H1 (cell line): ENCODE results near the gene RABL3. TPM values are rescaled to one million over a fixed set of nuclear protein-coding genes. Genes with fewer than 3 reads are reported as not detected.

ENCODE experiments used
- ASH2L ChIP-seq: fragments of 200-600, 300-600 bp; sonication (generic); IDR thresholded peaks from one replicate; pipeline ENCODE4 v1.7.1; 2017; ENCODE audit warnings: low read length
- BCL11A ChIP-seq, 2 experiments: IDR thresholded peaks; one replicate each; pipeline ENCODE4 v1.6.1; 2011; ENCODE audit warnings: low read depth in 2 of 2, low read length in 2 of 2, mild to moderate bottlenecking in 2 of 2
- CTBP2 ChIP-seq: IDR thresholded peaks from 2 replicates; pipeline ENCODE4 v1.7.0; 2011; ENCODE audit warnings: borderline replicate concordance, mild to moderate bottlenecking, moderate library complexity, mixed read lengths, low read length; ENCODE audit not compliant: insufficient read depth, insufficient read length
- GTF2F1 ChIP-seq: IDR thresholded peaks from 2 replicates; pipeline ENCODE4 v1.6.1; 2012; ENCODE audit warnings: low read depth, low read length, improper control_type of control experiment, borderline replicate concordance
- POLR2A ChIP-seq, 2 experiments: IDR thresholded peaks; 1 replicate in 1 of 2; 2 replicates in 1 of 2; pipeline ENCODE4 v1.6.1; 2011; ENCODE audit warnings: low read depth in 2 of 2, low read length in 2 of 2, mild to moderate bottlenecking in 2 of 2; ENCODE audit errors: control extremely low read depth in 1 of 2
- RXRA ChIP-seq: IDR thresholded peaks from 2 replicates; pipeline ENCODE4 v1.6.1; 2011; ENCODE audit warnings: low read depth, mild to moderate bottlenecking, low read length, moderate library complexity; ENCODE audit not compliant: insufficient read depth
- SP1 ChIP-seq: IDR thresholded peaks from 2 replicates; pipeline ENCODE4 v1.6.1; 2011; ENCODE audit warnings: low read depth, low read length
- SP2 ChIP-seq: IDR thresholded peaks from 2 replicates; pipeline ENCODE4 v1.6.1; 2012; ENCODE audit warnings: mild to moderate bottlenecking, low read length, inconsistent platforms
- SRF ChIP-seq: IDR thresholded peaks from 2 replicates; pipeline ENCODE4 v1.6.1; 2011; ENCODE audit warnings: mild to moderate bottlenecking, low read depth, low read length, moderate library complexity
- TAF7 ChIP-seq: optimal IDR thresholded peaks from 2 replicates; pipeline ENCODE3; 2011; ENCODE audit warnings: low read depth, mild to moderate bottlenecking, inconsistent platforms, low read length, moderate library complexity, borderline replicate concordance
- TCF12 ChIP-seq: IDR thresholded peaks from 2 replicates; pipeline ENCODE4 v1.6.1; 2011; ENCODE audit warnings: low read depth, mild to moderate bottlenecking, low read length
- polyA plus RNA-seq, 7 experiments: library from polyadenylated mRNA; depleted of rRNA in 3 of 7; stranded (reverse) in 5 of 7; unstranded in 2 of 7; fragments of >200 nt in 5 of 7; fragments of 200-250 nt in 2 of 7; gene quantifications; 1 replicate in 5 of 7; 2 replicates in 1 of 7; 4 replicates in 1 of 7; pipeline versions ENCODE4 v1.2.1 to v1.2.3, GENCODE V29; 2011 to 2013; ENCODE audit warnings: missing spikeins in 2 of 7, mixed read lengths in 2 of 7
- total RNA-seq: library from RNA; stranded (reverse); fragmentation: NEBNext Ultra II Directional; extraction: Animal tissue kit (Norgen Biotek cat#: 25700); gene quantifications from 2 replicates; pipeline ENCODE4 v1.2.1, GENCODE V29; 2021
- TF ChIP-seq, protein P1 (sequence below): fragments of 300-600 bp; sonication (generic); IDR thresholded peaks from 2 replicates; pipeline ENCODE4 v1.7.1; 2012; ENCODE audit warnings: low read length, moderate library complexity, mild to moderate bottlenecking, inconsistent platforms; ENCODE audit not compliant: insufficient replicate concordance

Gene RABL3
- total and polyA plus RNA-seq, 2 of the 8 experiments (the other 6 are each of a cell fraction or from before 2014, with no cell fraction given): 4.4 to 19.2 TPM

DNA sequence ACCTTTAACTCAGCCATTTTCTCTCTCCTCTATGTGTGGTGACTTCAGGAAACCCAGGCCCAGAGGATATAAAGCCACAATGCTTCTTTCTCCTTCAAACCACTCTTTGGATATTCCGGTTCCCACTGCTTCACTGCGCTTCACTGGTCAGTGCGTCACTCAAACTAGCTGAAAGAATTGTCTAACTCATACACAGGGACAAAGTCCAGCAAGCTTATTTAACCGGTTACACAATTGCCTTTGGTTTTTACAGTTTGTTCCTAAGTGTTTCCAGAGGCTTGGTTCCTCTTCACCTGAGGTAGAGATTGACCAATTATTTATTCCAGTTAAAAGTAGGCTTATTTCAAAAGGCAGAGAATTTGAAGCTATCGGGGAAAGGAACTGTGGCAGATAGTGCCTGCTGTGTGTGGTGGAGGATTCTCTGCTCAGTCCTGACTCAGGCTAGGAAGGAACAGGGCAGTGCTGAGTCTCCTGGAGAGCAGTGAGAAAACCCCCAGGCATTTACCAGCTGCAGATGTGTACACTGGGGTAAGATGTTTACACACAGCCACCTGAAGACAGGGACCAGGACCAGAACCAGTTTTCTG is 60.1 kb downstream of the RABL3 start, which contains the start of gene HGD (continued):
- TF ChIP-seq, protein P1, sequence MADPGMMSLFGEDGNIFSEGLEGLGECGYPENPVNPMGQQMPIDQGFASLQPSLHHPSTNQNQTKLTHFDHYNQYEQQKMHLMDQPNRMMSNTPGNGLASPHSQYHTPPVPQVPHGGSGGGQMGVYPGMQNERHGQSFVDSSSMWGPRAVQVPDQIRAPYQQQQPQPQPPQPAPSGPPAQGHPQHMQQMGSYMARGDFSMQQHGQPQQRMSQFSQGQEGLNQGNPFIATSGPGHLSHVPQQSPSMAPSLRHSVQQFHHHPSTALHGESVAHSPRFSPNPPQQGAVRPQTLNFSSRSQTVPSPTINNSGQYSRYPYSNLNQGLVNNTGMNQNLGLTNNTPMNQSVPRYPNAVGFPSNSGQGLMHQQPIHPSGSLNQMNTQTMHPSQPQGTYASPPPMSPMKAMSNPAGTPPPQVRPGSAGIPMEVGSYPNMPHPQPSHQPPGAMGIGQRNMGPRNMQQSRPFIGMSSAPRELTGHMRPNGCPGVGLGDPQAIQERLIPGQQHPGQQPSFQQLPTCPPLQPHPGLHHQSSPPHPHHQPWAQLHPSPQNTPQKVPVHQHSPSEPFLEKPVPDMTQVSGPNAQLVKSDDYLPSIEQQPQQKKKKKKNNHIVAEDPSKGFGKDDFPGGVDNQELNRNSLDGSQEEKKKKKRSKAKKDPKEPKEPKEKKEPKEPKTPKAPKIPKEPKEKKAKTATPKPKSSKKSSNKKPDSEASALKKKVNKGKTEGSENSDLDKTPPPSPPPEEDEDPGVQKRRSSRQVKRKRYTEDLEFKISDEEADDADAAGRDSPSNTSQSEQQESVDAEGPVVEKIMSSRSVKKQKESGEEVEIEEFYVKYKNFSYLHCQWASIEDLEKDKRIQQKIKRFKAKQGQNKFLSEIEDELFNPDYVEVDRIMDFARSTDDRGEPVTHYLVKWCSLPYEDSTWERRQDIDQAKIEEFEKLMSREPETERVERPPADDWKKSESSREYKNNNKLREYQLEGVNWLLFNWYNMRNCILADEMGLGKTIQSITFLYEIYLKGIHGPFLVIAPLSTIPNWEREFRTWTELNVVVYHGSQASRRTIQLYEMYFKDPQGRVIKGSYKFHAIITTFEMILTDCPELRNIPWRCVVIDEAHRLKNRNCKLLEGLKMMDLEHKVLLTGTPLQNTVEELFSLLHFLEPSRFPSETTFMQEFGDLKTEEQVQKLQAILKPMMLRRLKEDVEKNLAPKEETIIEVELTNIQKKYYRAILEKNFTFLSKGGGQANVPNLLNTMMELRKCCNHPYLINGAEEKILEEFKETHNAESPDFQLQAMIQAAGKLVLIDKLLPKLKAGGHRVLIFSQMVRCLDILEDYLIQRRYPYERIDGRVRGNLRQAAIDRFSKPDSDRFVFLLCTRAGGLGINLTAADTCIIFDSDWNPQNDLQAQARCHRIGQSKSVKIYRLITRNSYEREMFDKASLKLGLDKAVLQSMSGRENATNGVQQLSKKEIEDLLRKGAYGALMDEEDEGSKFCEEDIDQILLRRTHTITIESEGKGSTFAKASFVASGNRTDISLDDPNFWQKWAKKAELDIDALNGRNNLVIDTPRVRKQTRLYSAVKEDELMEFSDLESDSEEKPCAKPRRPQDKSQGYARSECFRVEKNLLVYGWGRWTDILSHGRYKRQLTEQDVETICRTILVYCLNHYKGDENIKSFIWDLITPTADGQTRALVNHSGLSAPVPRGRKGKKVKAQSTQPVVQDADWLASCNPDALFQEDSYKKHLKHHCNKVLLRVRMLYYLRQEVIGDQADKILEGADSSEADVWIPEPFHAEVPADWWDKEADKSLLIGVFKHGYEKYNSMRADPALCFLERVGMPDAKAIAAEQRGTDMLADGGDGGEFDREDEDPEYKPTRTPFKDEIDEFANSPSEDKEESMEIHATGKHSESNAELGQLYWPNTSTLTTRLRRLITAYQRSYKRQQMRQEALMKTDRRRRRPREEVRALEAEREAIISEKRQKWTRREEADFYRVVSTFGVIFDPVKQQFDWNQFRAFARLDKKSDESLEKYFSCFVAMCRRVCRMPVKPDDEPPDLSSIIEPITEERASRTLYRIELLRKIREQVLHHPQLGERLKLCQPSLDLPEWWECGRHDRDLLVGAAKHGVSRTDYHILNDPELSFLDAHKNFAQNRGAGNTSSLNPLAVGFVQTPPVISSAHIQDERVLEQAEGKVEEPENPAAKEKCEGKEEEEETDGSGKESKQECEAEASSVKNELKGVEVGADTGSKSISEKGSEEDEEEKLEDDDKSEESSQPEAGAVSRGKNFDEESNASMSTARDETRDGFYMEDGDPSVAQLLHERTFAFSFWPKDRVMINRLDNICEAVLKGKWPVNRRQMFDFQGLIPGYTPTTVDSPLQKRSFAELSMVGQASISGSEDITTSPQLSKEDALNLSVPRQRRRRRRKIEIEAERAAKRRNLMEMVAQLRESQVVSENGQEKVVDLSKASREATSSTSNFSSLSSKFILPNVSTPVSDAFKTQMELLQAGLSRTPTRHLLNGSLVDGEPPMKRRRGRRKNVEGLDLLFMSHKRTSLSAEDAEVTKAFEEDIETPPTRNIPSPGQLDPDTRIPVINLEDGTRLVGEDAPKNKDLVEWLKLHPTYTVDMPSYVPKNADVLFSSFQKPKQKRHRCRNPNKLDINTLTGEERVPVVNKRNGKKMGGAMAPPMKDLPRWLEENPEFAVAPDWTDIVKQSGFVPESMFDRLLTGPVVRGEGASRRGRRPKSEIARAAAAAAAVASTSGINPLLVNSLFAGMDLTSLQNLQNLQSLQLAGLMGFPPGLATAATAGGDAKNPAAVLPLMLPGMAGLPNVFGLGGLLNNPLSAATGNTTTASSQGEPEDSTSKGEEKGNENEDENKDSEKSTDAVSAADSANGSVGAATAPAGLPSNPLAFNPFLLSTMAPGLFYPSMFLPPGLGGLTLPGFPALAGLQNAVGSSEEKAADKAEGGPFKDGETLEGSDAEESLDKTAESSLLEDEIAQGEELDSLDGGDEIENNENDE: no peak
- TF ChIP-seq GTF2F1 (no peak), SP2 (no peak), TAF7 (no peak), TCF12 (no peak), SRF (no peak), ASH2L (no peak), SP1 (no peak), CTBP2 (no peak), RXRA (no peak), BCL11A (IDR thresholded peaks at IDR 0.05; ENCODE audit: low read depth in 2 of 2, low read length in 2 of 2) (no peak), POLR2A (IDR thresholded peaks at IDR 0.05; ENCODE audit: control extremely low read depth in 1 of 2, low read depth in 2 of 2, low read length in 2 of 2) (no peak)
